HG02943 (cell line): ENCODE measurements around the gene SH3RF2.
"Not testable (repeated sequence)": the region's sequence is repeated elsewhere in the genome, so short reads cannot be mapped to it uniquely, and the experiment has no call there.

Source experiments
- ATAC-seq: cut with Tn5 transposase; IDR thresholded peaks from one replicate; pipeline ENCODE4 v1.9.1; 2021; ENCODE audit warnings: mild to moderate bottlenecking, low read depth, moderate library complexity; ENCODE audit not compliant: unreplicated experiment

The SH3RF2 gene

DNA sequence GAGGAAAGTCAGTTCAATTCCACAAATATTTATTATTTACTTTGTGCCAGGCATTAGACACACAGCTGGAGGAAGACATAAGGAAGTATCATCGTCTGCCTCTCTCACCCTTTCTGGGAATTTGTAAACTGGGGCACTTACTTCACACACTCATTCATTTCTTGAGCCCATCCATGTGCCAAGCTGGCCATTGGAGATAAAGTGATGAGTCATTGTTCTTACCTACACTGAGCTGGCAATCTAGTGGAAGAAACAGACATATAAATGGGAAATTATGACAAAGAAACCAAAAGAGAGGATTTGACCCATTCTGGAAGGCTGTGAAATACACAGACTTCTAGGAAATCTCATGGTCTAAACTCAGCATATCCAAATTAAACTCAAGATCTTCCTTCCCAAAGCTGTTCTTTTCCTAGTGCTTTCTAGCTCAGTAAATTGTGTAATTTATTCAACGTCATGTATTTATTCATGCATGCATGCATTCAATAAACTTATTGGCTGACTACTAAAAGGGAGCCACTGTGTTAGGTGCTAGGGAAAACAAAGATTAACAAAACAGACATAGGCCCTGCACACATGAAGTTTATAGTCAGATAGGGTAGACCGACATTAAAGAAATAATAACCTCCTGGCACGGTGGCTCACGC is 65.3 kb downstream of the SH3RF2 start:
- no peak for ATAC-seq

DNA sequence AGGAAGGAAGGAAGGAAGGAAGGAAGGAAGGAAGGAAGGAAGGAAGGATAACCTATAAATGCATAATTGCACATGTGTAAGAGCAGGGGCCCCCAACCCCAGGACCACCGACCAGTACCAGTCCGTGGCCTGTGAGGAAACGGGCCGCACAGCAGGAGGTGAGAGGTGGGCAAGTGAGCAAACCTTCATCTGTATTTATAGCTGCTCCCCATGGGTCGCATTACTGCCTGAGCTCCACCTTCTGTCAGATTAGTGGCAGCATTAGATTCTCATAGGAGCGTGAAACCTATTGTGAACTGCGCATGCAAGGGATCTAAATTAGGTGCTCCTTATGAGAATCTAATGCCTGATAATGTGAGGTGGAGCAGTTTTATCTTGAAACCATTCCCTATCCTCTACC is 66.1 kb downstream of the SH3RF2 start:
- ATAC-seq, result no peak

DNA sequence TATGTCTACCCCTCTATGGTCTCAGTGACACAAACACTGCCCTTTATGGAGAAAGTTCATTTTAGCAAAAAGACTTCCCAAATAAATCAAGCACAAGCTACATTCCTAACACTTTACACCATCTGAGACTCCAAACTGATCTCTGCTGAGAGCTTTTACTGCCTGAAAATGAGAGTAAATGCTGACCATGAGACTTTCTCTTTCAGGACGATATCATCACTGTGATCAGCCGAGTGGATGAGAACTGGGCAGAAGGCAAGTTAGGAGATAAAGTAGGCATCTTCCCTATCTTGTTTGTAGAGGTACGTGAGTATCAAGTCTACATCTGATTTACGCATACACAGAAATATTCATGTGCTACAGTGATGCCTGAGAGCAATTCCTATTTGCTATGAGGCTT is 67.5 kb downstream of the SH3RF2 start:
- no peak for ATAC-seq

DNA sequence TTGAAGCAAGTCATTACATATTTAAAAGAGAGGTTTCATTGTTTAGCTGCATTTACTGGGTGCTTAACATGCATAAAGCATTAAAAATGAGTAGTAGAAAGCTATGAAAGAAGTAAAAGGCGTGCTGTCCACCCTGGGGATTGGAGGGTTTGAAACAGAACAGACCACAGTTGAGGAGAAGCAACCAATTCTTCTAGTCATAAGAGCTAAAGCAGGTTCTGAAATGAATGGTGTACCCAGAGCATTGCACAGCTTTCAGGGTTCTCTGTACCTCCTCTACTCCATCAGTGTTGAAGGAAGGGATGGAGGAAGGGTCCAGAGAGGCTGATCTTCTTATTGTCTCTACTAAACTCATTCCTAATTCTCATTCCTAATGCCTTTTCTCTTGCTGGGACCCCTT is 68.9 kb downstream of the SH3RF2 start:
- no peak for ATAC-seq

DNA sequence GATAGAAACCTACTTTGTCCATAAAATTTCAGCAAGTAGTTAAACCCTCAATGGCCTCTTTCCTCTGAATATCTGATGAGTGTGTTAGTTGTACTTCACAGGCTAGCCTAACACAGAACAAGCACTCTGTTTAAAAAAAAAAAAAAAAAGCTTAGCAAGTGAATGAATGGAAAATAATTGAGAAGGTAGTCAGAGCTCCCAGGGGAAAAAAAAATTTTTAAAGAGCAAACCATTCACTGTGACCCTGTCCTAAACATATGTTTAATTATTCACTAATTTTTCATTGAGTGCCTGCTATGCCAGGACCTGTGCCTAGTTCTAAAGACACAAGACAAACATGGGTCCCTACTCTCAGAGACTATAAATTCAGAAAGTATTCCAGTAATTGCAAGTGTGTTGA is 69.3 kb downstream of the SH3RF2 start:
- ATAC-seq, result no peak

DNA sequence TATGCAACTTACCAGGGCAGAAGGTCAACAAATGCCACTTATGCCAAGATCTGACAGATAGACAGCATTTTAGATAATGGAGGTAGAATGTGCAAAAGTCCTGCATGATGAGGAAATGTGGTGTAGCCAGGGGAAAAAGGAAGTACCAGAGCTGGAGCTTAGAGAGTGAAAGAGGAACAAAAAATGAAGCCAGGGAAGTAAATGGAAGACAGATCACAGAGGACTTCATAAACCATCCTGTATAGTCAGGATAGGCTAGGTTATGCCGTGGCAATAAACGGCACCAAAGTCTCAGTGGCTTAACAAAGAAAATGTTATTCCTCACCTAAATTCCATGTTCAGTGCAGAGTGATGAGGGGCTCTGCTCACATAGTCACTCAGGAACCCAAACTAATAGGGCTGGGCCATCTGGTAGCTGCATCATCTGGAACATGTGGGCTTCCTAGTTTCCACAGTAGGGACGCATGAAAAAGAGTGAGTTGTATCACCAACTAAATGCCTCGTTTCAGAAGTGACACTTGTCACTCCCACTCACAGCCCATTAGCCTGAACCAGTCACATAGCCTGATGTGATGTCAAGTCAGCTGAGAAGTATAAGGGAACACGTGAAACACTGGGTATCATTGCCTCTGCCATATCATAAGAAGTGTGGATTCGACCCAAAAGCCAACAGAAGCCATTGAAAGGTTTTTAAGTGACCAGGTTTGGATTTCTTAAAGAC is 70.3 kb downstream of the SH3RF2 start:
- no peak for ATAC-seq

DNA sequence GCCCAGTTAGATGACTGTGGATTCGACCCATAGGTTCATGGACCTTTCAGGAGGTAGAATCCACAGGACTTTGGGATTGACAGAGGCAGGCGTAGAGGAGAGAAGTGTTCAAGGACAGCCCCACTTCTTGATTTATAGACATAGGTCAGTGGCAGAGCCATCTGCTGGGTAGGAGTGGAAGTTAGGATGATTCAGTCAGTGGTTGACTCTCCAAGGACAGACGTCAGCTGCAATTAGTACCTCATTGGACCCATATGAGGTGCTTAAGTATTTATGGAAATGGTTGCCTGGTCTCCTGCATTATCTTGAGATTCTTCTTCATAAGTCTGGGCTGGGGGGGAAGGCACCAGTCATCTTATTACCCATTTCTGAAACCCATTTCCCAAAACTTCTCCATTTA is 70.9 kb downstream of the SH3RF2 start:
- ATAC-seq, result no peak

DNA sequence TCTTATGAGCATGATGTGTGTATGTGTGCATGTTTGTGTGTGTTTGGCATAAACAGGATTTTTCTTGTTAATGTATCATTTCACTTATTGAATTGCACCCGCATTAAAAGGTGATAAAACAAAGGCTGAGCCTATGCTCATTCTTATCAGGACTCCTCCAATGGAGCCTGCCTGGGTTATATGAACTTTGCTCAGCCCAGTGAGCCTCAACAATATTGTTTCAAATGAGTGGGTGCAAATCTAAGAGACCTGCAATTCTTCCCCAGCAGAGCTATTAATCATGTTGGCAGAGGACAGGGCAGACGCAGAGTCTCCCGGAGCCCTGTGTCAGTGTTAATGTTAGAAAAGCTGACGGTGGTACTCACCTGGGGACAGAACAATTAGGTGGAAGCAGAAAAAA is 71.6 kb downstream of the SH3RF2 start:
- ATAC-seq, result no peak

DNA sequence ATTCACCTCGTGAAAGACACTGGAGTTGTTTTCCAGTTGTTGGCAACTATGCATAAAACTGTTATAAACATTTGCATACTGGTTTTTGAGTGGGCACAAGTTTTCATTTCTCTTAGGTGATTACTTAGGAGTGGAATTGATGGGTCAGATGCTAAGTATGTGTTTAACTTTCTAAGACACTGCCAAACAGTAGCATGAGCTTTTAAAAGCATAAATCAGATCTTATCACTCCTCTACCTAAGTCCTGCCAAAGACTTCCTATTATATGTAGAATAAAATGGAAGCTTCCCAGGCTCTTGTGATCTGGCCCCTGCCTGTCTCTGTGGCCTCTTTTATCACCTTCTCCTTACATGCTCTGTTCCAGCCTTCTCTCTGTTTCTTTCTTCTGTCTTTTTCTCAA is 72.6 kb downstream of the SH3RF2 start:
- ATAC-seq, result no peak

DNA sequence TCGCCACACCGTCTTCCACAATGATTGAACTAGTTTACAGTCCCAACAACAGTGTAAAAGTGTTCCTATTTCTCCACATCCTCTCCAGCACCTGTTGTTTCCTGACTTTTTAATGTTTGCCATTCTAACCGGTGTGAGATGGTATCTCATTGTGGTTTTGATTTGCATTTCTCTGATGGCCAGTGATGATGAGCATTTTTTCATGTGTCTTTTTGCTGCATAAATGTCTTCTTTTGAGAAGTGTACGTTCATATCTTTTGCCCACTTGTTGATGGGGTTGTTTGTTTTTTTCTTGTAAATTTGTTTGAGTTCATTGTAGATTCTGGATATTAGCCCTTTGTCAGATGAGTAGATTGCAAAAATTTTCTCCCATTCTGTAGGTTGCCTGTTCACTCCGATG is 74.1 kb downstream of the SH3RF2 start:
- ATAC-seq, result not testable (repeated sequence)

DNA sequence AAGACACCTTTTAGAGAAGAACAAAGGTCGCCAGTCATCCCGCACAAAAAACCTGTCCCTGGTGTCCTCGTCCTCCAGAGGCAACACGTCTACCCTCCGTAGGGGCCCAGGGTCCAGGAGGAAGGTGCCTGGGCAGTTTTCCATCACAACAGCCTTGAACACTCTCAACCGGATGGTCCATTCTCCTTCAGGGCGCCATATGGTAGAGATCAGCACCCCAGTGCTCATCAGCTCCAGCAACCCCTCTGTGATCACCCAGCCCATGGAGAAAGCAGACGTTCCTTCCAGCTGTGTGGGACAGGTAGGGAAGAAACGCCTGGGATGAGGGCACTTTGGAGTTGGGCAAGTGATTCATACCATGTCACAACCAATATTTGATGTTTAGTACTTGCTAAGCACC is 77.4 kb downstream of the SH3RF2 start:
- no peak for ATAC-seq

DNA sequence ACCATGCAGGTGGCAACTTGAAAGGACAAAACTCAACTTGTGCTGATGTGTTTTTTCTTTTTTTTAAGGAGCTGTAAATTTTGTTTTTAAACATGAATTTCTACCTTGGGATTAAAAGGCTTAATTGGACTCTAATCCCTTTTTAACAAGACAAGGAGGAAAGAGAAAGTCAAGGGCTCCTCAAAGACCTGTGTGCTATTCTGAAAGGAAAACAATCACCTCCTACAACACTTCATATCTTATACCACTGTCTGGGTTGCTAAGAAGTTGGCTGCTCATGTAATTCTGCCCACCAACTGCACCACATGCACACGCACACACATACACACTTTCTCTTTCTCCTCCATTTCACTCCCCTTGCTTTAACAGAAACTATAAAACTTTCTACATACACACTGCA is 78.6 kb downstream of the SH3RF2 start:
- no peak for ATAC-seq

DNA sequence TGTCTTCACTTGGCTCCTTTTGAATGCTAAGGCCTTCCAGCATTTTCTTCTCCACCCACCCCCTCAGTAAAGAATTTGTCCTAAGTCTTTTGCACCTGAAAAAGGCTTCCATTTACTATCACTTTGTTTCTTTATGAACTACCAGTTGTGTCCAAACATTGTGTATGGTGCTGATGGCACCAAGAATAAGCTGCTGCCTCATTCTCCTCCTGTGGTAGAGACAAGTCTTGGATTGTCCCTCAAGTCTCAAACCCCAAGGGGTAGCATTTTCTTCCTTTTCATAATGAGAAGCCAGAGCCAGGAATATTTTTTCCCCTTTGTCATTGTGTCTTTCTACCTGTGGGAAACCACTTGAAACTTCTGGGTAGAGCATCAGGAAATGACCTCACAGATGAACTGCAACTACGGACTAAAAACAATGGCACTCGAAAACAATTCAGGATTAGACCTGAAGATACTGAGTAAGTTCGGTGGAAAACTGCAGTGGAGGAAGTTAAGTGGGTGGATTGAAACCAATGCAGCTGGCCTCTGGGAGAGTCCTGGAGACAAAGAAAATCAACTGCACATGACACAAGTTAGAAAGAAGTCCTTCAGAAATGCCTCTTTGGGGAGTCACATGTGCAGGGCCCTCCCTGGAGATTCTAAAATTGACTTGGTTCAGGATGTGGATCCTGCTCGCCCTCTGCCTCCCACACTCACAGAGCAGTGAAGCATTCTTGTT is 80.5 kb downstream of the SH3RF2 start:
- no peak for ATAC-seq

DNA sequence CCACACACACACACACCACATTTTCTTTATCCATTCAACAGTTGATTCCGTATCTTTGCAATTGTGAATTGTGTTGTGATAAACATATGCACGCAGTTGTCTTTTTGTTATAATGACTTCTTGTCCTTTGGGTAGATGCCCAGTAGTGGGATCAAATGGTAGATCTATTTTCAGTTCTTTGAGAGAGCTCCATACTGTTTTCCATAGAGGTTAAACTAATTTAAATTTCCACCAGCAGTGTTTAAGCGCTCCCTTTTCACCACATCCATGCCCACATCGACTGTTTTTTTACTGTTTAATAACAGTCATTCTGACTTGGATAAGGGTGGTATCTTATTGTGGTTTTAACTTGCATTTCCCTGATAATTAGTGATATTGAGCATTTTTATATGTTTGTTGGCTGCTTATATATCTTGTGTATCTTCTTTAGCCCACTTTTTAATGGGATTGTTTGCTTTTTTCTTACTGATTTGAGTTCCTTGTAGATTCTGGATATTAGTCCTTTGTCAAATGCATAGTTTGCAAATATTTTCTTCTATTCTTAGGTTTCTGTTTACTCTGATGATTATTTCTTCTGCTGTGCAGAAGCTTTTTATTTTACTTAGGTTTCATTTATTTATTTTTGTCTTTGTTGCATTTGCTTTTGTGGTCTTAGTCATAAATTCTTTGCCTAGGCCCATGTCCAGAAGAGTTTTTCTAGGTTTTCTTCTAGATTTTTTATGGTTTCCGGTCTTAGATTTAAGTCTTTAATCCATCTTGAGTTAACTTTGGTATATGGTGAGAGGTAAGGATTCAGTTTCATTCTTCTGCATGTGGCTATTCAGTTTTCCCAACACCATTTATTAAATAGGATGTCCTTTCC is 82.4 kb downstream of the SH3RF2 start:
- ATAC-seq, result no peak

DNA sequence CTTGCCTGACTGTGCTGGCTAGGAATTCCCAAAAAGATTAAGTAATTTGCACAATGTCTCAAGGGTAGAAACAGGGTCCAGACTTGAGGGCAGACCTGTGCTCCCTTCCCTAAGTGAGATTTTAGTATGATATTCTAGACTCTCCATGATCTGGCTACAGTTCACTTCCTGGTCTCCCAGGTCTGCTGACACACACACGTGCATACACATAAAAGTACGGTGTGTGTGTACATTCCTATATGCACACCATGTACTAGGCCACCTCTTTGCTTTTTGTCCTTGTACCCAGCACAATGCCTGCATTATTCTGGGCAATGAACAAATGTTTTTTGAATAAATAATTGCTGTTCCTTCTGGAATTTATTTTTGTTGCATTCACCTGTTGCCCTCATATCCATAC is 83.7 kb downstream of the SH3RF2 start:
- ATAC-seq, result no peak

DNA sequence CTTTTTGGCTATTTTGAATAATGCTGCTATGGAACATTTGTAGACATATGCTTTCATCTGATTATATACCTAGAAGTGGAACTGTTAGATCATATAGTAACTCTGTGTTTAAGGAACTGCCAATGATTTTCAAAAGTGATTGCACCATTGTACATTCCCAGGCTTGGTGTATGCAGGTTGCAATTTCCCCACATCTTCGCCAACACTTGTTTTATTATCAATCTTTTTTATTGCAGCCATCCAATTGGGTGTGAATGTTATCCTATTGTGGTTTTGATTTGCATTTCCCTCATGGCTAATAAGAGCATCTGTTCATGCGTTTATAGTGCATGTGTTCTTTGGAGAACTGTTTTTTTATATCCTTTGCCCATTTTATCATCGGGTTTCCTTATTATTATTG is 87.7 kb downstream of the SH3RF2 start:
- no peak for ATAC-seq

DNA sequence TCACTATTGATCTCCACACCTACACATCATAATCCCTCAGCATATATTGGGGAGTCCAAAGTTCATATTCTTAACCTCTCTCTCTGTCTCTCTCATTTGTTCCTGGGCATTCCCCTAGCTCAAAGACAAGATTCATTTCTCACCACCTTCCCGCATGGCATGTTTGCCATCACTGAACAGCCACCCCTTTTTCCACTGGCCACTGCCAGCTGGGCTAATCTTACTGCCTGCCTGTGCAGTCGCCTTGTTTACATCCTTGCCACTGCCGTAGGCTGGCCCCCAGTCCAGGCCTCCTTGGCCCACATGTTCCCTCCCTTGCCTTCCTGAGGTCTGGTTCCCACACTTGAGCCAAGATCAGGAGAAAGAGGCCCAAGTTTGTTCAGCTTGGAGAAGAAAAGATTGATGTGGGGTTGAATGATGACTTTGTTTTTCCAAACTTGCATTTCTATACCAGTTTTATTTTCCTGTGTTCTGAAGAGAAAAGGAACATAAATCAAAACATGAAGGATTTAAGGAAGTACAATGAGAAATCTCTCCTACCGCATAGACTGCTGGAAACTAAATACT is 88.8 kb downstream of the SH3RF2 start:
- ATAC-seq, result no peak

DNA sequence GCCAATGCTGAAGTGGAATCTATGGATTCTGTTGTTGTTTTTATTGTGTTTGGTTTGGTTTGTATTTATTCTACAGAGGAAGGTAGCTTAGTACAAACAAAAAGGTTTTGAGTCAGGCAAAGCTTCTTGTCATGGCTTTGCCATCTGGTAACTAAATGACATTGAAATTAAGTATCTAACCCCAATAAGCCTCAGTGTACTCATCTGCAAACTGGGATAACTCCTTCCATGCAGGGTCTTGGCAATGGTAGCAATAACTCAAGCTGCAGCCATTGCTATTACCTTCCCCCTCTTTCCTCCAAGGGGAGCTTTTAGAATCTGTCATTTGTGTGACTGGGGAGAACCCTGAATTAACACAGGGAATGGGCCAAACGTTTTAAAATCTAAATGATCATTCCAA is 89.3 kb downstream of the SH3RF2 start:
- no peak for ATAC-seq

DNA sequence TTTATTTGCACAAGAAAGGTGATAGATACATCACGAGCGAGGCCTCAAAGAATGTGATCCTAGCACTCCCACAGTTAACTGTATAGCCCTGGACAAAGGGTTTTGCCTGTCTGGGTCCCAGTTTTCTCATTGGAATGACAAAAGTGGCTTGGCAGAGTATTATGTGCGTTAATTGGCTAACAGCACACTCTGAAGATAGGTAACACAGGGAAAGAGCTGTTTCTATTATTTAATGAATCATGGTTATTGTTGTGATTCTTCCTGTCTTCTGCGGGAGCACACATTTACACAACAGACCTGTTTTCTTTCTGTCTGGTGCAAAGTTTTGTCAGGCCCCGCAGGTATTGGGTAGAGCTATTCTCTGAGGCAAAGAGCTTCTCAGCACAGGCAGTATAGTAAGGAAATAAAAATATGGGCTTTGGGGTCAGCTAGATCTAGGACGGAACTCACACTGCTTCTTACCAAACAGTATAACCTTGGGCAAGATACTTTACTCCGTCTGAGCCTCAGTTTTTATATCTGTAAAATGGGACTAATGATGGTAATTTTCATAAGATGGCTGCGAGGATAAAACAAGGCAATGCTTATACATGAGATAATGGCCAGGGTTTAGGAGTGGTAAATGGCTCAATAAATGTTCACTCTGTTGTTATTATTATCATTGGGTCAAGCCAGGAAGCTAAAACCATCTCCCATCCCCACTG is 90.1 kb downstream of the SH3RF2 start:
- ATAC-seq, result no peak

DNA sequence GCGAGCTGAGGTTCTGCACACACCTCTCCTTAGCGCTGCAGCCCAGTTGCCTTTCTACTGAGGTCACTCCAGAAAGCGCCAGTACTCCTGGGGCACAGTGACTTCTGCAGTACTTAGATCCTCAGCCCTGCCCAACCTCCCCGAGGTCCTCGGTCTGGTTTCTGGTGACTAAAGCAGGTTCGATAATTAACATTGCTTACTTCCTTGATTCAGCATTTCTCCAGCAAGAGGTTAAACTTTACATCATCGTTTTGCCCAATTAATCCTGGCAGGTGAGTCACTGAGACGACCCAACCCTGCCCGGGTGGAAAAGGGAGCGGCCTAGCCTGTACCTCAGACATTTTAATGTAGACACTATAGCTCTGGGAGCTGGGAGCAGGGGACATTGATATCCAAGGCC is 91.4 kb downstream of the SH3RF2 start:
- no peak for ATAC-seq
